ENCODE results near the gene LGALSL.

- no peak for TF ChIP-seq CTCF (IDR thresholded peaks at IDR 0.05; ENCODE audit: insufficient read depth, low read length, poor library complexity, severe bottlenecking)
- no peak for TF ChIP-seq EZH2phosphoT487 (conservative IDR thresholded peaks at IDR 0.05; ENCODE audit: low read length)
Measured at GRCh38 chr2:64477979-64478378, 24.0 kb downstream of the LGALSL start.
